SKM-1 treated with dmso at 0.1 percent for 144 hours (cell line): ENCODE data around the gene SLC9A5.

Experiments used
- DNase-seq: peaks from one replicate; lab custom pipeline; 2025; ENCODE audit not compliant: unreplicated experiment; lab: John Stamatoyannopoulos, UW

Gene SLC9A5

DNA sequence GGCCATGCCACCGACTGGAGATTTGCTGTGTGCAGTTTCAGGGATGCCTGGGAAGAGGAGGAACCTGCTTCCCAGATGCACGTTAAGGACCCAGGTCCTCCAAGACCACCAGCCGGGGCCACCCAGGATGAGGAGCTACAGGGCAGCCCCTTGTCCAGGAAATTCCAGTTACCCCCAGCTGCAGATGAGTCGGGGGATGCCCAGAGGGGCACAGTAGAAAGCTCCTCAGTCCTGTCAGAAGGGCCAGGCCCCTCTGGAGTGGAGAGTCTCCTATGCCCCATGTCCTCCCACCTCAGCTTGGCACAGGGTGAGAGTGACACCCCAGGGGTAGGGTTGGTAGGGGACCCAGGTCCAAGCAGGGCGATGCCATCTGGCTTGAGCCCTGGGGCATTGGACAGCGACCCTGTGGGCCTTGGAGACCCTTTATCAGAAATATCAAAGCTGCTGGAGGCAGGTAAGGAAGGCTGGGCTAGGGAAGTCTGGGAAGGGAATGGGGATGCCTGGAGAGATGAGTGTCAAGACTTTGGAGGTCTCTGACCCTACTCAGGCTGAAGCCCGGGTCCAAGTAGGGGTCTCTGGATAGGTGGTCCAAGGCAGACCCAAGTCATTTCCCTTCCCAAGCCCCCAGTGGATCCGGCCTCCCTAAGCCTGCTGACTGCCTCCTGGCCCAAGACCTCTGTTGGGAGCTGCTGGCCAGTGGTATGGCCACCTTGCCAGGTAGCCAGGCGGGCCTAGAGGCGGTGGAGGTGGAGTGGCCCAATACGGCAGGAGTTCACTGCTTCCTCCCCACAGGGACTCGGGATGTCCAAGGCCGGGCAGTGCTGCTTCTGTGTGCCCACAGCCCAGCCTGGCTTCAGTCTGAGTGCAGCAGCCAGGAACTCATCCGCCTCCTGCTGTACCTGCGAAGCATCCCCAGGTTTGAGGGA, 31.6 kb downstream of the SLC9A5 start:
- no peak for DNase-seq

GRCh38 chr16:67281536-67282446, 33.0 kb downstream of the SLC9A5 start:
- DNase-seq: no peak

GRCh38 chr16:67282447-67282805, 33.6 kb downstream of the SLC9A5 start:
- DNase-seq: no peak

- no peak for DNase-seq
These were observed 34.5 kb downstream of the SLC9A5 start for GRCh38 chr16:67283039-67283825.

GRCh38 chr16:67283826-67284555, 35.2 kb downstream of the SLC9A5 start:
- DNase-seq: no peak

DNA sequence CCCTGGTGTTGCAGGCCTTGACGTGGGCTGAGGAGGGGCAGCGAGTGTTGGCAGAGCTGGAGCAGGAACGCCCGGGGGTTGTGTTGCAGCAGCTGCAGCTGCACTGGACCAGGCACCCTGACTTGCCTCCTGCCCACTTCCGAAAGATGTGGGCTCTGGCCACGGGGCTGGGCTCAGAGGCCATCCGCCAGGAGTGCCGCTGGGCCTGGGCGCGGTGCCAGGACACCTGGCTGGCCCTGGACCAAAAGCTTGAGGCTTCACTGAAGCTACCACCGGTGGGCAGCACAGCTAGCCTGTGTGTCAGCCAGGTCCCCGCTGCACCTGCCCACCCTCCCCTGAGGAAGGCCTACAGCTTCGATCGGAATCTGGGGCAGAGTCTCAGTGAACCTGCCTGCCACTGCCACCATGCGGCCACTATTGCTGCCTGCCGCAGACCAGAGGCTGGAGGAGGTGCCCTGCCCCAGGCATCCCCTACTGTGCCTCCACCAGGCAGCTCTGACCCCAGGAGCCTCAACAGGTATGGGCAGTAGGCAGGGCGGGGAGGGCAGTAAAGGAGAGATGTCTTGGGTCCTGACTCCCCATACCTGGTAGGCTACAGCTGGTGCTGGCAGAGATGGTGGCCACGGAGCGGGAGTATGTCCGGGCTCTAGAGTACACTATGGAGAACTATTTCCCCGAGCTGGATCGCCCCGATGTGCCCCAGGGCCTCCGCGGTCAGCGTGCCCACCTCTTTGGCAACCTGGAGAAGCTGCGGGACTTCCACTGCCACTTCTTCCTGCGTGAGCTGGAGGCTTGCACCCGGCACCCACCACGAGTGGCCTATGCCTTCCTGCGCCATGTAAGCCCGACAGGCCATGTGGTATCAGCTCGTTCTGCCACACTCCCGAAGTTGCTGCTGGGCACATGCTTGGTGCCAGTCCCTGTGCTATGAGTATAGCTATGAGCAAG, 36.2 kb downstream of the SLC9A5 start:
- no peak for DNase-seq

DNA sequence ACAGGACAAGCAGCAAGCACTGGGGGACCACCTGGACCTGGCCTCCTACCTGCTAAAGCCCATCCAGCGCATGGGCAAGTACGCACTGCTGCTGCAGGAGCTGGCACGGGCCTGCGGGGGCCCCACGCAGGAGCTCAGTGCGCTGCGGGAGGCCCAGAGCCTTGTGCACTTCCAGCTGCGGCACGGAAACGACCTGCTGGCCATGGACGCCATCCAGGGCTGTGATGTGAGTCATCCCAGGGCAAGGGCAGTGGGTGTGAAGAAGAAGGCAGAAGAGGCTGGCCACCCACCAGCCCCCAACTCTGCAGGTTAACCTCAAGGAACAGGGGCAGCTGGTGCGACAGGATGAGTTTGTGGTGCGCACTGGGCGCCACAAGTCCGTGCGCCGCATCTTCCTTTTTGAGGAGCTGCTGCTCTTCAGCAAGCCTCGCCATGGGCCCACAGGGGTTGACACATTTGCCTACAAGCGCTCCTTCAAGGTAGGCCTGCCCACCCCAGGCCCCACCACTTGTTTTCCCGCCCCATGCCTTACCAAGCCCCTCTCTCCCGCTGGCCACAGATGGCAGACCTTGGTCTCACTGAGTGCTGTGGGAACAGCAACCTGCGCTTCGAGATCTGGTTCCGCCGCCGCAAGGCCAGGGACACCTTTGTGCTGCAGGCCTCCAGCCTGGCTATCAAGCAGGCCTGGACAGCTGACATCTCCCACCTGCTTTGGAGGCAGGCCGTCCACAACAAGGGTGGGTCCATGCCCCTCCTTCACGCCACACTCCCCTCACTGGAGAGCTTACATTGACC, 37.9 kb downstream of the SLC9A5 start:
- no peak for DNase-seq

DNA sequence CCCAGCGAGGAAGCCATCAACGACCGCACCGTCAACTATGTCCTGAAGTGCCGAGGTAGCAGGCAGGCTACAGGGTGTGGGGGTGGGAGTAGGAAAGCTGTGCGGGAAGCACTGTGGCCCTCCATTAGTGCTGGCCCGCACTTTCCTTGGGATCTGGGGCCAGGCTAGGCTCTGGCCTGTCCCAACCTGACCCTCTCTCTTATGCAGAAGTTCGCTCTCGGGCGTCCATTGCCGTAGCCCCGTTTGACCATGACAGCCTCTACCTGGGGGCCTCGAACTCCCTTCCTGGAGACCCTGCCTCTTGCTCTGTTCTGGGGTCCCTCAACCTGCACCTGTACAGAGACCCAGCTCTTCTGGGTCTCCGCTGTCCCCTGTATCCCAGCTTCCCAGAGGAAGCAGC, 39.2 kb downstream of the SLC9A5 start:
- no peak for DNase-seq

- DNase-seq: no peak
These were observed 42.7 kb downstream of the SLC9A5 start for GRCh38 chr16:67291461-67291860.

DNA sequence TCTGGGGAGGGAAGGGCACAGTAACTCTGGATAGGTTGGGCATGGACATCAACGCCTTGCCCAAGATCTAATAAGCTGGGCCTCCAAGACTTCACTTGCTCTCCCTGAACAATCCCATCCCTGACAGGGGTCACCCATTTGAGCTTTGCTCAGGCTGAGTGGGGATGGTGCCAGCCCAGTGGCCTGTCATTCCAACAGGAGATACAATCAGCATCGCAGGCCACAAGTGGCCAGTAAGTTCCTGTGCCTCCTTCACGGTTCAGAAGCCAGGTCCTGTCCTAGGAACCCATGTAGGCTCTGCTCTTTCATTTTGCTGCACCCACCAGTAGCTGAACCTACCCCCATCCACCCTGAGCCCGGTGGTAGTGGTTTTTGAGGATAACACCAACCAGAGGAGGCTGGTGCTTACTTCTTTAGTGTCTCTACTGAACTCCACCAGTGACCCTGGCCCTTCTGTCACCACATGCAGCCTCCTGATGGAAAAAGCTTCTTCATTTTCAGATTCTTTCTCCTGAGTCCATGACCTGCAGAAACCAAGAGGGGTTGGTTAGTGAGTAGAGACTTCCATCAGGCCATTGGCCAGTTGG, 45.5 kb downstream of the SLC9A5 start:
- DNase-seq: no peak

GRCh38 chr16:67294938-67295361, 46.2 kb downstream of the SLC9A5 start:
- DNase-seq: no peak

DNA sequence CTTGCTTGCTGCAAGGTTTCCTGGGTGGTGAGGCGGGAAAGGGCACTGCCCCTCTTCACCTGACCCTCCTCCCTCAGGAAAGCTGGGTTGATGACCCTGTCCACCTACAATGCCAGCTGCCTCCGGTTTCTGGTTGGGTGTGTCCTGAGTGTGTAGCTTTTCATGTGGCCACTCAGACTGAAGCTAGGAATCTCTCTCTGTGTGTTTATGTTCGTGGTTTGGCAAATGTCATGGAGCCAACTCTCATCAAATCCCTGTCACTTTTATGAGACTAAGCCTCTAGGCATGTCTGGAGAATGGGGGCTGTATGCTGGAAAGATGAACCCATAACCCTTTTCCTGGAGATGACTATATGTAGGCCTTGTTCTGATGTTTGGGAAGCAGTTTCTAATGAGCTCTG, 47.6 kb downstream of the SLC9A5 start:
- no peak for DNase-seq

GRCh38 chr16:67298277-67298676, 49.5 kb downstream of the SLC9A5 start:
- no peak for DNase-seq

DNA sequence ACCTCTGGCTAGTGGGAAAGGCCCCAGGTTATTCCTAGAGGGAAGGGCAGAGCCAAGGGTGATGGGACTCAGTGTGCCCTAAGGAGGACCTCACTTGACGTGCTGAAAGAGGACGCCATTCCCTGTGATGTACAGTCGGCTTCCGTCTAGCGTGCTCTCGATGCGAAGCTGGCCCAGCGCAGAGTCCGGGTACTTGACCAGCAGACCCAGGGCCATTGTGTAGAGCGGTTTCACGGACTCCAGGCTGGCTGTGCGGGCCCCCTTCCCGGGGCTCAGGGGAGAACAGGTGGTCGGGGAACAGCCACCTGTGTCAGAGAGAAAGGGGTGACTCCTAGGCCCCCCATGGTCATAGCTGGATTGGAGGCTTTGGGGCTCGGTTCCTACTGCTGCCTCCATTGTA, 50.5 kb downstream of the SLC9A5 start:
- no peak for DNase-seq

- no peak for DNase-seq
These were observed 52.5 kb downstream of the SLC9A5 start for GRCh38 chr16:67301080-67301782.

DNA sequence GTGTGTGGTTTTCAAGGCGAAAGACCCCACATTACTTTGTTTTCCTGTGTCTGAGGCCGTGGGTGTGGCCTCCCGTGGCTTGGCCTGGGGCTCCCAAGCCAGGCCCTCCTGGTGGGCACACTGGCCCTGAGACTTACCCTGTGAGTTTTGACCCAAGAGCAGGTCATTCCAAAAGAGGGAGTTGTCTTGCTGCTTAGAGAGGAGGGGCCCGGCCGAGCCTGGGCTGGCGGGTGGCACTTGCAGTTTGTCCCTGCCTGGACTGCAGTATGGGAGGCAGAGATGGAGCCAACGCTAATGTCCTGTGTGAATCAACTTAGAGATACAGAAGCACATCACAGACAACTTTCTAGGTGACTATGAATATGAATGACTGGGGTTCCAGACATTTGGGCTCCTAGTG, 53.3 kb downstream of the SLC9A5 start:
- DNase-seq: no peak

- DNase-seq: no peak
These were observed 54.2 kb downstream of the SLC9A5 start for GRCh38 chr16:67302970-67303369.

- no peak for DNase-seq
These were observed 55.2 kb downstream of the SLC9A5 start for GRCh38 chr16:67304020-67304419.
